Smooth muscle cell (in vitro differentiated cells): Measurements from ENCODE around the gene SLC38A10. TPM values are rescaled to one million over a fixed set of nuclear protein-coding genes. Genes with fewer than 3 reads are reported as not detected.

Source experiments
- DNase-seq: peaks from one replicate; lab custom pipeline; 2025; ENCODE audit not compliant: unreplicated experiment; lab: John Stamatoyannopoulos, UW
- H2AFZ ChIP-seq: fragments of 200-600 bp; sonication (generic); 2 replicates; pipeline ENCODE4 v1.6.0; 2016; ENCODE audit warnings: antibody characterized with exemption, low read depth, mild to moderate bottlenecking
- H3F3A ChIP-seq: fragments of 200-600 bp; sonication (generic); 2 replicates; pipeline ENCODE4 v1.6.0; 2017; ENCODE audit warnings: antibody characterized with exemption, low read depth
- H3K27ac ChIP-seq: fragments of 200-600 bp; sonication (generic); 2 replicates; pipeline ENCODE4 v1.5.1; 2016; ENCODE audit warnings: low read depth, mild to moderate bottlenecking
- H3K27me3 ChIP-seq: fragments of 200-600 bp; sonication (generic); 2 replicates; pipeline ENCODE4 v1.6.1; 2016; ENCODE audit warnings: low read depth, mild to moderate bottlenecking
- H3K36me3 ChIP-seq: fragments of 200-600 bp; sonication (generic); 2 replicates; pipeline ENCODE4 v1.5.1; 2016; ENCODE audit warnings: low read depth
- H3K4me1 ChIP-seq: fragments of 200-600 bp; sonication (generic); 2 replicates; pipeline ENCODE4 v1.5.1; 2016; ENCODE audit warnings: low read depth
- H3K4me2 ChIP-seq: fragments of 200-600 bp; sonication (generic); 2 replicates; pipeline ENCODE4 v1.6.0; 2016; ENCODE audit warnings: mild to moderate bottlenecking
- H3K4me3 ChIP-seq: fragments of 200-600 bp; sonication (generic); 2 replicates; pipeline ENCODE4 v1.5.1; 2016; ENCODE audit warnings: mild to moderate bottlenecking
- H3K79me2 ChIP-seq: fragments of 200-600 bp; sonication (generic); 2 replicates; pipeline ENCODE4 v1.6.0; 2016; ENCODE audit warnings: low read depth, mild to moderate bottlenecking
- H3K9ac ChIP-seq: fragments of 200-600 bp; sonication (generic); 2 replicates; pipeline ENCODE4 v1.6.0; 2016; ENCODE audit warnings: low read depth
- H3K9me3 ChIP-seq: fragments of 200-600 bp; sonication (generic); replicated peaks from 2 replicates; pipeline ENCODE4 v1.5.1; 2016; ENCODE audit warnings: low read depth
- H4K20me1 ChIP-seq: fragments of 200-600 bp; sonication (generic); 2 replicates; pipeline ENCODE4 v1.6.0; 2016; ENCODE audit warnings: low read depth
- WGBS: methylation state at CpG from one replicate; pipeline ENCODE4 v1.1.7; 2016; ENCODE audit warnings: low lambda C conversion rate; 5-methylcytosine and 5-hydroxymethylcytosine counted together
- polyA plus RNA-seq: library from polyadenylated mRNA; unstranded; fragments of >200 nt; fragmentation: Nextera tagmentation; extraction: Ambion mirVana; gene quantifications from 2 replicates; pipeline ENCODE4 v1.2.1, GENCODE V29; 2016
- total RNA-seq: library from RNA; depleted of rRNA; stranded (reverse); fragments of >200 nt; gene quantifications from 2 replicates; pipeline ENCODE4 v1.2.3, GENCODE V29; 2014
- TF ChIP-seq, protein P1 (sequence below): fragments of 200-600 bp; sonication (generic); IDR thresholded peaks from 2 replicates; pipeline ENCODE4 v1.5.1; 2017; ENCODE audit warnings: borderline replicate concordance, mild to moderate bottlenecking, antibody characterized with exemption; ENCODE audit not compliant: insufficient read depth, poor library complexity, severe bottlenecking

SLC38A10 gene
- total and polyA plus RNA-seq, 2 experiments from 2014 or later, result 61.6 to 97.1 TPM

- Histone ChIP-seq H3K4me1 (no peaks in the 10 kb centered on the region), H3K4me2 (no peak overlapping the region), H3K27ac (no peak overlapping the region), H3K9me3 (no peaks in the 10 kb centered on the region), H3K36me3 (no peaks in the 10 kb centered on the region), H3F3A (no peaks in the 10 kb centered on the region), H2AFZ (no peak overlapping the region), H3K27me3 (no peaks in the 10 kb centered on the region), H4K20me1 (peaks cover 16% of the 10 kb centered on the region), H3K4me3 (no peak overlapping the region), H3K79me2 (no peaks in the 10 kb centered on the region), H3K9ac (no peak overlapping the region)
- WGBS, result 98% methylated on average over 6 of the region's 6 CpGs
- TF ChIP-seq, protein P1, sequence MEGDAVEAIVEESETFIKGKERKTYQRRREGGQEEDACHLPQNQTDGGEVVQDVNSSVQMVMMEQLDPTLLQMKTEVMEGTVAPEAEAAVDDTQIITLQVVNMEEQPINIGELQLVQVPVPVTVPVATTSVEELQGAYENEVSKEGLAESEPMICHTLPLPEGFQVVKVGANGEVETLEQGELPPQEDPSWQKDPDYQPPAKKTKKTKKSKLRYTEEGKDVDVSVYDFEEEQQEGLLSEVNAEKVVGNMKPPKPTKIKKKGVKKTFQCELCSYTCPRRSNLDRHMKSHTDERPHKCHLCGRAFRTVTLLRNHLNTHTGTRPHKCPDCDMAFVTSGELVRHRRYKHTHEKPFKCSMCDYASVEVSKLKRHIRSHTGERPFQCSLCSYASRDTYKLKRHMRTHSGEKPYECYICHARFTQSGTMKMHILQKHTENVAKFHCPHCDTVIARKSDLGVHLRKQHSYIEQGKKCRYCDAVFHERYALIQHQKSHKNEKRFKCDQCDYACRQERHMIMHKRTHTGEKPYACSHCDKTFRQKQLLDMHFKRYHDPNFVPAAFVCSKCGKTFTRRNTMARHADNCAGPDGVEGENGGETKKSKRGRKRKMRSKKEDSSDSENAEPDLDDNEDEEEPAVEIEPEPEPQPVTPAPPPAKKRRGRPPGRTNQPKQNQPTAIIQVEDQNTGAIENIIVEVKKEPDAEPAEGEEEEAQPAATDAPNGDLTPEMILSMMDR, result no peak
- no peak for DNase-seq
Observed at GRCh38 chr17:81267390-81268067, 27.6 kb downstream of the SLC38A10 start.

GRCh38 chr17:81265576-81265975, 29.5 kb downstream of the SLC38A10 start:
- Histone ChIP-seq H3K79me2 (no peaks in the 10 kb centered on the region), H3K27me3 (no peaks in the 10 kb centered on the region), H3K36me3 (no peaks in the 10 kb centered on the region), H3K4me1 (no peaks in the 10 kb centered on the region), H3K4me3 (no peak overlapping the region), H3K4me2 (no peak overlapping the region), H3K9me3 (no peaks in the 10 kb centered on the region), H3K9ac (no peak overlapping the region), H3F3A (no peaks in the 10 kb centered on the region), H2AFZ (no peak overlapping the region), H3K27ac (no peak overlapping the region), H4K20me1 (peaks cover 16% of the 10 kb centered on the region)
- TF ChIP-seq, protein P1, result no peak
- 93% methylated on average over 22 of the region's 22 CpGs for WGBS
- no peak for DNase-seq

GRCh38 chr17:81264640-81265039, 30.5 kb downstream of the SLC38A10 start:
- H3K4me1 ChIP-seq, result no peaks in the 10 kb centered on the region
- H3K4me3 ChIP-seq, result no peak overlapping the region
- H3K27me3 ChIP-seq, result no peaks in the 10 kb centered on the region
- no peak overlapping the region for H3K9ac ChIP-seq
- H3K36me3 ChIP-seq, result no peaks in the 10 kb centered on the region
- DNase-seq, result no peak
- peaks cover 16% of the 10 kb centered on the region for H4K20me1 ChIP-seq
- H3K27ac ChIP-seq, result no peak overlapping the region
- TF ChIP-seq, protein P1, result no peak
- WGBS, result 97% methylated on average over 12 of the region's 12 CpGs
- no peaks in the 10 kb centered on the region for H3K79me2 ChIP-seq
- no peak overlapping the region for H3K4me2 ChIP-seq
- no peaks in the 10 kb centered on the region for H3F3A ChIP-seq
- H2AFZ ChIP-seq, result no peak overlapping the region
- H3K9me3 ChIP-seq, result no peaks in the 10 kb centered on the region
